Omental fat pad (tissue), 4 donors: ENCODE data around the gene TCEAL8. TPM values are rescaled to one million over a fixed set of nuclear protein-coding genes. Genes with fewer than 3 reads are reported as not detected.

Experiments used
- ATAC-seq: fragments of 150-250 bp; one replicate; pipeline ENCODE4 v1.9.1; 2016; ENCODE audit warnings: mild to moderate bottlenecking, moderate library complexity; ENCODE audit not compliant: low FRiP score
- DNase-seq: peaks from one replicate; pipeline ENCODE4 v3.0.0-alpha.2; 2019; ENCODE audit warnings: low spot score
- CTCF ChIP-seq, 3 donors: fragments of 450-650 bp; IDR thresholded peaks; one replicate each; pipeline ENCODE4 v1.5.1; 2016 to 2017; ENCODE audit warnings: antibody characterized with exemption in 3 of 3, mild to moderate bottlenecking in 3 of 3, moderate library complexity in 2 of 3
- total RNA-seq, 4 donors: library from RNA; depleted of rRNA; stranded (reverse); fragments of >200 nt; gene quantifications; one replicate each; pipeline ENCODE4 v1.1.0, GENCODE V29; 2016

TCEAL8 gene
- total RNA-seq, 4 donors from 2014 or later, result 28.9 to 60.2 (median 49.7) TPM

GRCh38 chrX:103274284-103274683 lies 19.3 kb upstream of the TCEAL8 start:
- DNase-seq (no peak), ATAC-seq (no peak)
- TF ChIP-seq CTCF (IDR thresholded peaks at IDR 0.05), result no peak

GRCh38 chrX:103258275-103258674 lies 3.3 kb upstream of the TCEAL8 start:
- TF ChIP-seq CTCF (IDR thresholded peaks at IDR 0.05), result no peak
- DNase-seq (no peak), ATAC-seq (no peak)

- TF ChIP-seq CTCF (IDR thresholded peaks at IDR 0.05), result no peak
- ATAC-seq (no peak), DNase-seq (no peak)
Observed at GRCh38 chrX:103256651-103257050, 1.7 kb upstream of the TCEAL8 start.

- ATAC-seq (peak; percentile 62), DNase-seq (no peak)
- TF ChIP-seq CTCF (IDR thresholded peaks at IDR 0.05), result no peak
Observed at GRCh38 chrX:103254171-103254824, 657 bp downstream of the TCEAL8 start.

GRCh38 chrX:103253608-103254007 lies 1.3 kb downstream of the TCEAL8 start:
- ATAC-seq, result no peak
- no peak for DNase-seq
- TF ChIP-seq CTCF (IDR thresholded peaks at IDR 0.05), result no peak

- TF ChIP-seq CTCF (IDR thresholded peaks at IDR 0.05), result no peak
- ATAC-seq, result no peak
Observed at GRCh38 chrX:103250977-103251376, 4.0 kb downstream of the TCEAL8 start.

GRCh38 chrX:103249805-103250204 lies 5.2 kb downstream of the TCEAL8 start:
- DNase-seq (no peak), ATAC-seq (no peak)
- no peak for TF ChIP-seq CTCF (IDR thresholded peaks at IDR 0.05)

More at GRCh38 chrX:103250977-103251376, 4.0 kb downstream of the TCEAL8 start:
- no peak for DNase-seq
